BJ (cell line): ENCODE results near the gene EDIL3. TPM values are rescaled to one million over a fixed set of nuclear protein-coding genes. Genes with fewer than 3 reads are reported as not detected.

Experiments
- CTCF ChIA-PET: fragments of 350-600 bp; formaldehyde crosslinking; extraction: SDS; loops from one replicate; lab custom pipeline; 2021; ENCODE audit warnings: antibody characterized with exemption, inconsistent platforms; lab: Yijun Ruan, JAX
- POLR2A ChIA-PET: fragments of 300-600 bp; sonication (Branson Sonifier 250); formaldehyde crosslinking; extraction: SDS; loops from one replicate; lab custom pipeline; 2021; ENCODE audit warnings: antibody characterized with exemption; lab: Charles Lee
- DNase-seq: peaks from one replicate; pipeline ENCODE4 v3.0.0-alpha.2; 2011; ENCODE audit warnings: low read depth
- H3K27me3 ChIP-seq: 2 replicates; pipeline ENCODE4 v1.6.0; 2011; ENCODE audit warnings: low read length; ENCODE audit not compliant: control insufficient read depth, insufficient read depth
- H3K36me3 ChIP-seq: 2 replicates; pipeline ENCODE4 v1.5.1; 2011; ENCODE audit warnings: low read length; ENCODE audit not compliant: control insufficient read depth, insufficient read depth
- H3K4me3 ChIP-seq: 2 replicates; pipeline ENCODE4 v1.5.1; 2011; ENCODE audit warnings: low read depth, mild to moderate bottlenecking, control low read depth, low read length
- polyA plus RNA-seq: library from polyadenylated mRNA; depleted of rRNA; stranded (reverse); fragments of >200 nt; gene quantifications from 2 replicates; pipeline ENCODE4 v1.2.3, GENCODE V29; 2011
- TF ChIP-seq, protein P1 (sequence below): IDR thresholded peaks from 2 replicates; pipeline ENCODE4 v1.5.1; 2011; ENCODE audit warnings: low read depth, mild to moderate bottlenecking, control low read depth, inconsistent platforms, low read length, moderate library complexity; ENCODE audit not compliant: insufficient read depth

The EDIL3 gene
- polyA plus RNA-seq, 1 experiment = 8.4 TPM

GRCh38 chr5:84239494-84239893 is 145.2 kb downstream of the EDIL3 start:
- TF ChIP-seq, protein P1, sequence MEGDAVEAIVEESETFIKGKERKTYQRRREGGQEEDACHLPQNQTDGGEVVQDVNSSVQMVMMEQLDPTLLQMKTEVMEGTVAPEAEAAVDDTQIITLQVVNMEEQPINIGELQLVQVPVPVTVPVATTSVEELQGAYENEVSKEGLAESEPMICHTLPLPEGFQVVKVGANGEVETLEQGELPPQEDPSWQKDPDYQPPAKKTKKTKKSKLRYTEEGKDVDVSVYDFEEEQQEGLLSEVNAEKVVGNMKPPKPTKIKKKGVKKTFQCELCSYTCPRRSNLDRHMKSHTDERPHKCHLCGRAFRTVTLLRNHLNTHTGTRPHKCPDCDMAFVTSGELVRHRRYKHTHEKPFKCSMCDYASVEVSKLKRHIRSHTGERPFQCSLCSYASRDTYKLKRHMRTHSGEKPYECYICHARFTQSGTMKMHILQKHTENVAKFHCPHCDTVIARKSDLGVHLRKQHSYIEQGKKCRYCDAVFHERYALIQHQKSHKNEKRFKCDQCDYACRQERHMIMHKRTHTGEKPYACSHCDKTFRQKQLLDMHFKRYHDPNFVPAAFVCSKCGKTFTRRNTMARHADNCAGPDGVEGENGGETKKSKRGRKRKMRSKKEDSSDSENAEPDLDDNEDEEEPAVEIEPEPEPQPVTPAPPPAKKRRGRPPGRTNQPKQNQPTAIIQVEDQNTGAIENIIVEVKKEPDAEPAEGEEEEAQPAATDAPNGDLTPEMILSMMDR = no peak
- ChIA-PET CTCF (no interaction called here), POLR2A (no interaction called here)
- no peaks in the 10 kb centered on the region for H3K27me3 ChIP-seq
- DNase-seq = no peak
- H3K4me3 ChIP-seq = no peak overlapping the region
- no peaks in the 10 kb centered on the region for H3K36me3 ChIP-seq

GRCh38 chr5:84237126-84237525 is 147.6 kb downstream of the EDIL3 start:
- Histone ChIP-seq H3K27me3 (no peaks in the 10 kb centered on the region), H3K36me3 (no peaks in the 10 kb centered on the region), H3K4me3 (no peak overlapping the region)
- no peak for DNase-seq
- CTCF ChIA-PET = interaction anchor here (0.6 kb wide), 1 partner anchor 280 kb away, joined by 3 read pairs; no protein-coding TSS in a partner anchor
- TF ChIP-seq, protein P1 = no peak
- POLR2A ChIA-PET = no interaction called here

DNA sequence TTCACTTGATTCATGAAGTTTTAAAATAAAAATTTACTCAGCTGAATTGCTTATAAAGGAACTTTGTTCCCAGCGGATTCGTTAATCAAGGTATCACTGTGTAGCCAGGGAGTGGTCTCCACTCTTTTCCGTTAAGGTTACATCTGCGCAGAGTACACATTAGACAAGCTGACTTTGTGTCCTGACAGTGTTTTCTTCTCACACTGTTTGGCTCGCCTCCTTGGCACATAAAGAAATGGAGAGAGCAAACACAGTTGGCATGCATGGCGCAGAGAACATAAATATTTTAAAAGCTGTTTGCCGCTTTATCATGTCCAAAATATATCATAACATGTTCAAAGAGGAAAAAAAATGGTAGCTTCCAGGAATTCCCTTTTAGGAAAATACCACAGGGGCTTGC is 153.2 kb downstream of the EDIL3 start:
- no peak for DNase-seq
- TF ChIP-seq, protein P1 = no peak
- ChIA-PET POLR2A (no interaction called here), CTCF (interaction anchor here (1.2 kb wide), 1 partner anchor 9 kb away, joined by 3 read pairs; no protein-coding TSS in a partner anchor)
- Histone ChIP-seq H3K36me3 (no peaks in the 10 kb centered on the region), H3K4me3 (no peak overlapping the region), H3K27me3 (no peaks in the 10 kb centered on the region)

- TF ChIP-seq, protein P1 = no peak
- no peaks in the 10 kb centered on the region for H3K36me3 ChIP-seq
- no peaks in the 10 kb centered on the region for H3K27me3 ChIP-seq
- no peak overlapping the region for H3K4me3 ChIP-seq
- POLR2A ChIA-PET = no interaction called here
- DNase-seq = no peak
- CTCF ChIA-PET = no interaction called here
Measured at GRCh38 chr5:84229045-84229444, 155.6 kb downstream of the EDIL3 start.

DNA sequence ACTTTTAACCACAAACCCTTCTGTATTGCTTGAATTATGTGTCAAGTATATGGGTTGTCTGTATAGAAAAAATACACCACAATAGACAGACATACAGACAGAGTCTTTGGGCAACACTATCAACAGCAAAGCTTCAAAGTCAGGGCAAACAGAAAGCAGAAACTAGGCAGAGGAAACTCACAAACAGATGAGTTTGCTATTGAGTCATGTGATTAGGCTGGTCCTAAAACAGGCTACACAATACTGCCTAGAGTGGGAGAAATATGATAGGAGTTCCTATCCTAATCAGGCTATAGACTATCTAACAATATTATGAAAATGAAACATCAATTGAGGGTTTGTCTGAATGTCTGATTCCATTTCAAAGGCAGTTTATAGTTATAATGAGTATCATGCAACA is 156.4 kb downstream of the EDIL3 start:
- CTCF ChIA-PET = no interaction called here
- no peak for DNase-seq
- H3K4me3 ChIP-seq = no peak overlapping the region
- H3K27me3 ChIP-seq = no peaks in the 10 kb centered on the region
- TF ChIP-seq, protein P1 = no peak
- no peaks in the 10 kb centered on the region for H3K36me3 ChIP-seq
- POLR2A ChIA-PET = no interaction called here
